ENCODE measurements around the gene TRIM33.

DNA sequence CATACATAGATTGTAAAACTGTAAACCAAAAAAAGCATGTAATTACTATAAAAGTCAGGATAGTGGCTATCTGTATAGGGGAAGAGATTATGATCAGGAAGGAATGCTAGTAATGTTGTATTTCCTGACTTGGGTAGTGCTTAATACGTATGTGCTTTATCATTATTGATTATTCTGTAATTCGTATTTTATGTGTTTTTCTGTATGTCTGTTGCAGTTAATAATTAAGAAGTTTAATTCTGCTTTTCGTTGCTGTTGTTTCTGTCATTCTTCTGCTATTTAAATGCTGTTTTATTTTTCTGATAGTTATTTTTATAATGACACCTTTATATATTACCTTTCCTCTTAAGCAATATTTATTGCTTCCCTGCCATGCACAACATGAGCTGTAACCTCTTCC, 29.3 kb upstream of the TRIM33 start:
- TF ChIP-seq, protein P1, sequence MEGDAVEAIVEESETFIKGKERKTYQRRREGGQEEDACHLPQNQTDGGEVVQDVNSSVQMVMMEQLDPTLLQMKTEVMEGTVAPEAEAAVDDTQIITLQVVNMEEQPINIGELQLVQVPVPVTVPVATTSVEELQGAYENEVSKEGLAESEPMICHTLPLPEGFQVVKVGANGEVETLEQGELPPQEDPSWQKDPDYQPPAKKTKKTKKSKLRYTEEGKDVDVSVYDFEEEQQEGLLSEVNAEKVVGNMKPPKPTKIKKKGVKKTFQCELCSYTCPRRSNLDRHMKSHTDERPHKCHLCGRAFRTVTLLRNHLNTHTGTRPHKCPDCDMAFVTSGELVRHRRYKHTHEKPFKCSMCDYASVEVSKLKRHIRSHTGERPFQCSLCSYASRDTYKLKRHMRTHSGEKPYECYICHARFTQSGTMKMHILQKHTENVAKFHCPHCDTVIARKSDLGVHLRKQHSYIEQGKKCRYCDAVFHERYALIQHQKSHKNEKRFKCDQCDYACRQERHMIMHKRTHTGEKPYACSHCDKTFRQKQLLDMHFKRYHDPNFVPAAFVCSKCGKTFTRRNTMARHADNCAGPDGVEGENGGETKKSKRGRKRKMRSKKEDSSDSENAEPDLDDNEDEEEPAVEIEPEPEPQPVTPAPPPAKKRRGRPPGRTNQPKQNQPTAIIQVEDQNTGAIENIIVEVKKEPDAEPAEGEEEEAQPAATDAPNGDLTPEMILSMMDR (IDR thresholded peaks at IDR 0.05): no peak
- TF ChIP-seq EZH2 (IDR thresholded peaks at IDR 0.05) (no peak), EZH2phosphoT487 (IDR thresholded peaks at IDR 0.05) (no peak)

Measured in neural progenitor cell (in vitro differentiated cells).